ENCODE measurements around the gene CXXC1. TPM values are rescaled to one million over a fixed set of nuclear protein-coding genes. Genes with fewer than 3 reads are reported as not detected.
A peak's percentile ranks its signal among the peaks of the same experiment; 100 is the strongest.

The CXXC1 gene
- total RNA-seq, 2 experiments from 2014 or later: 87.0 to 88.0 TPM

GRCh38 chr18:50307400-50307737 lies 19.9 kb upstream of the CXXC1 start:
- intact Hi-C loops (cut with micrococcal nuclease): no loop called here
- ATAC-seq (peak; percentile 24), DNase-seq (no peak)
- Mint-ChIP-seq H3K4me3 (peak overlapping the region; percentile 83), H3K9me3 (peaks cover 4% of the 10 kb centered on the region), H3K27me3 (peaks cover 7% of the 10 kb centered on the region), H3K4me1 (ENCODE audit: low read depth) (peaks cover 16% of the 10 kb centered on the region), H3K27ac (peak overlapping the region; percentile 70), H3K36me3 (ENCODE audit: low read depth) (no peaks in the 10 kb centered on the region)
- POLR2A ChIA-PET: interaction anchor here (1.0 kb wide), 1 partner anchor 9 kb away, joined by 5 read pairs; no protein-coding TSS in a partner anchor
- CTCF ChIA-PET: interaction anchor here (1.8 to 2.3 kb wide), 2 partner anchors 39 to 50 kb away, joined by 6 to 11 read pairs; no protein-coding TSS in a partner anchor
- TF ChIP-seq CTCF (IDR thresholded peaks at IDR 0.05): no peak

- Mint-ChIP-seq H3K27me3 (peaks cover 7% of the 10 kb centered on the region), H3K9me3 (peaks cover 4% of the 10 kb centered on the region), H3K4me1 (ENCODE audit: low read depth) (peaks cover 16% of the 10 kb centered on the region), H3K27ac (no peak overlapping the region), H3K4me3 (peak overlapping the region; percentile 83), H3K36me3 (ENCODE audit: low read depth) (no peaks in the 10 kb centered on the region)
- intact Hi-C loops (cut with micrococcal nuclease): no loop called here
- no peak for TF ChIP-seq CTCF (IDR thresholded peaks at IDR 0.05)
- POLR2A ChIA-PET: interaction anchor here (1.0 kb wide), 1 partner anchor 9 kb away, joined by 5 read pairs; no protein-coding TSS in a partner anchor
- no peak for DNase-seq
- no peak for ATAC-seq
- CTCF ChIA-PET: interaction anchor here (1.8 to 2.3 kb wide), 2 partner anchors 38 to 50 kb away, joined by 6 to 11 read pairs; no protein-coding TSS in a partner anchor
These were observed 19.5 kb upstream of the CXXC1 start for GRCh38 chr18:50306944-50307343.

- Mint-ChIP-seq H3K27ac (no peak overlapping the region), H3K9me3 (peaks cover 4% of the 10 kb centered on the region), H3K4me3 (no peak overlapping the region), H3K4me1 (ENCODE audit: low read depth) (peaks cover 7% of the 10 kb centered on the region), H3K27me3 (peaks cover 25% of the 10 kb centered on the region), H3K36me3 (ENCODE audit: low read depth) (no peaks in the 10 kb centered on the region)
- TF ChIP-seq CTCF (IDR thresholded peaks at IDR 0.05): no peak
- ATAC-seq (no peak), DNase-seq (no peak)
- intact Hi-C loops (cut with micrococcal nuclease): no loop called here
- POLR2A ChIA-PET: no interaction called here
- CTCF ChIA-PET: no interaction called here
These were observed 13.6 kb upstream of the CXXC1 start for GRCh38 chr18:50301074-50301473.

GRCh38 chr18:50299626-50300388 lies 12.3 kb upstream of the CXXC1 start:
- intact Hi-C loops (cut with micrococcal nuclease): no loop called here
- CTCF ChIA-PET: interaction anchor here (2.9 kb wide), 1 partner anchor 57 kb away, joined by 15 read pairs; no protein-coding TSS in a partner anchor
- peaks cover 22% of the 10 kb centered on the region for H3K27me3 Mint-ChIP-seq

More at GRCh38 chr18:50299626-50300388, 12.3 kb upstream of the CXXC1 start:
- ATAC-seq: no peak
- Mint-ChIP-seq H3K36me3 (ENCODE audit: low read depth) (no peaks in the 10 kb centered on the region), H3K4me1 (ENCODE audit: low read depth) (peaks cover 7% of the 10 kb centered on the region), H3K4me3 (no peak overlapping the region), H3K9me3 (no peaks in the 10 kb centered on the region), H3K27ac (no peak overlapping the region)
- TF ChIP-seq CTCF (IDR thresholded peaks at IDR 0.05): no peak
- POLR2A ChIA-PET: no interaction called here
- no peak for DNase-seq
